Measurements from ENCODE around the gene LRRIQ1.

Gene LRRIQ1

DNA sequence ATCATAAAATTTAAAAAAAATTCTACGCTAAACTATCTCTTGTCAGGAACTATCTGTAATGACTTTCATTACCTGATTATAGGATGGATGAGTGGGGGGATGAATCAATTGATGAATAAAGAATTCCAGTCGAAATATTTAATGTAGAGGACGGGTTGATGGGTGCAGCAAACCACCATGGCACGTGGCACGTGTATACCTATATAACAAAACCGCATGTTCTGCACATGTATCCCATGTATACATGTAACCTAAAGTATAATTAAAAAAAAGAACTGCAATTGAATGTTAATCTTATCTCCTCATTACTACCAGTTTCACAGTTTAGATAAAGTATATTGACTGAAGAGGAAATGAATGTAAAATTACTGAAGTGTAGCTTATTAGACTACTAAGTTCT lies 23.4 kb downstream of the LRRIQ1 start:
- in situ Hi-C loops (cut with HindIII; ENCODE audit: low sequenced_read_pairs) = no loop called here

- in situ Hi-C loops (cut with HindIII; ENCODE audit: low sequenced_read_pairs) = no loop called here
These were observed 24.8 kb downstream of the LRRIQ1 start for GRCh38 chr12:85060916-85061315.

DNA sequence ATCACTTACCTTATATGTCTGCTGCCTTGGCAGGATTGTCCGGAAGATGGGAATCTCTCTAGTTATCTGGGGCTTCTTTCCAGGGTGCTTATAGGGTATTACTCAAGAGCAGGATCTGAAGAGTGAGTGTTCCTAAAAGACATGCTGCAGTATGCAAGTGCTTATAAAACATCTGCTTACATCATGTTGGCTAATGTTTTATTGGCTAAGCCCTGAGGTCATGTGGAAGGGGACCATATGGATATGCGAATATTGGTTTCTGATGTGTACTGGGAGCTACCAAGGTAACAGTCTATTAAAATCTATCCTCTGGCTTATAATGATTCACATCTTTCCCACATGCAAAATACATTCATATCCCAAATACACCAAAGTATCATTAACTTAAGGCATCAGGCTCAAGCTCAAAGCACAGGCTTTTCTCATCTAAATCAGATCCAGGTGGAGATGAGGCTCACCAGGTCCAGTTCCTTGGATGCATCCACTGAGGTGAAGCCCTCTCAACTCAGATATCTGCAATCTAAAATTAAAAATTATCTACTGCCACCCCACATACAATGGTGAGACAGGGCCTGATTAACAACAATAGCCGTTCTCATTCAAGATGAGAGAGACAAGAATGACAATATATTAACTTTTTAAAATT lies 29.8 kb downstream of the LRRIQ1 start:
- in situ Hi-C loops (cut with HindIII; ENCODE audit: low sequenced_read_pairs) = no loop called here

GRCh38 chr12:85072826-85073225 lies 36.7 kb downstream of the LRRIQ1 start:
- in situ Hi-C loops (cut with HindIII; ENCODE audit: low sequenced_read_pairs) = no loop called here

DNA sequence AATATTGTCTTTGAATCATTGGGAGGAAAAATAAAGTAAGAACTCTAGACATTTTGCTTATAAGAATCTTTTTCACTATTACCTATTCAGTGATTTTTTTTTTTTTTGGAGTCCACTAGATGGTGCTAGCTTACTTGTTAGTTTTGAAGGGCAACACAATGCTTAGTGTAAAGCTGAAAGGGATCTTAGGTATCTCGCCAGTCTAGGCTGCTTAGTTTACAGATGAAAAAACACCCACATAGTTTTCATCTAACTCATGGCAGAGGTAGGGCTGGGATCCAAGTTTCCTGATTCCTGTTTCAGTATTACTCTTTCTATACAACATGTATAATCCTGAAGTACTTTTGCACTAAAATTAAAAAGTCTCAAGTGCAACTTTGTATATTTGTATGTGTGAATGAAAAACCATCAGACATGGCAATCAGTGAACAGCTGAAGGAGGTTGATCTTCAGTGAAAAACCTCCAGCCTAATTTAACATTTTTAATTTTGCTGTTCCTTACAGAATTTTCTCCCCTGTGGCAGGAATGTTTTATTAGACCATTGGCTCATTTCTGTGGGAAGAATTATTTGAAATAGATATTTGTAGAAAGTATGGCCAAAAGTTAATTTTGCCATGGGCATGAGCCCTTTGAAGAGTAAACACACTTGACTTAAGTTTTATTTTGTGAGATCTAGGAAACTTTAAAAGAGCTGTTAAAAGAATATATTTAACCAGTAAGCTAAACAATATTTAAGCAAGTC lies 40.7 kb downstream of the LRRIQ1 start:
- in situ Hi-C loops (cut with HindIII; ENCODE audit: low sequenced_read_pairs) = no loop called here

GRCh38 chr12:85085066-85085465 lies 48.9 kb downstream of the LRRIQ1 start:
- in situ Hi-C loops (cut with HindIII; ENCODE audit: low sequenced_read_pairs) = no loop called here

- in situ Hi-C loops (cut with HindIII; ENCODE audit: low sequenced_read_pairs) = no loop called here
These were observed 53.6 kb downstream of the LRRIQ1 start for GRCh38 chr12:85089792-85090191.

DNA sequence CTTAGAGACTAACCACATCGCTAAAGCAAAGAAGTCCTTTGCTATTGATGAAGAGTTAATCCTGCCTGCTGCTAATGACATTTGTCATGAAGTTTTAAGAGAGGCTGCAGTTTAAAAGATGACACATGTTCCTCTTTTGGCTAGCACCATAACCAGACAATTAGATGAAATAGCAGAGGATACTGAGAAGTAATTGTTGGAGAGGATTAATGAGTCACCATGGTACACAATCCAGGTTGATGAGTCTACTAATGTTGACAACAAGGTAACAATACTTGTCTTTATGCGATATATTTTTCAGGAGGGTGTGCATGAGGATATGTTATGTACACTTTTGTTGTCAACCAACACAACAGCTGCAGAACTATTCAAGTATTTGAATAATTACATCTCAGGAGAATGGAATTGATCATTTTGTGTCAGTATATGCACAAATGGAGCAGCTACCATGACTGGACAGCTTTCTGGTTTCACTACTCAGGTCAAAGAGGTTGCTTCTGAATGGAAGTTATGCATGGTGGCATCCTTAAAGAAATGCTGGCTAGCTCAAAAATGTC lies 56.7 kb downstream of the LRRIQ1 start:
- in situ Hi-C loops (cut with HindIII; ENCODE audit: low sequenced_read_pairs) = no loop called here

DNA sequence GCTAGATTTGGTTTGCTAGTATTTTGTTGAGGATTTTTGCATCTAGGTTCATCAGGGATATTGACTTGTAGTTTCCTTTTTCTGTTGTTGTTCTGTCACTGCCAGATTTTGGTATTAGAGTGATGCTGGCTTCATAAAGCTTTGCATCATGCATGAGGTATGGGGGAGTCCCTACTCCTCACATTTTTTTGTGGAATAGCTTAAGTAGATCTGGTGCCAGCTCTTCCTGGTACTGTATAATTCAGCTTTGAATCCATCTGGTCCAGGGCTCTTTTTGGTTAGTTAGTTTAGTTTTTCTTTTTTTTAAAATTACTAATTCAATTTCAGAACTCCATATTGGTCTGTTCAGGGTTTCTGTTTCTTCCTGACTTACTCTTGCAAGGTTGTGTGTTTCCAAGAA lies 59.4 kb downstream of the LRRIQ1 start:
- in situ Hi-C loops (cut with HindIII; ENCODE audit: low sequenced_read_pairs) = no loop called here

DNA sequence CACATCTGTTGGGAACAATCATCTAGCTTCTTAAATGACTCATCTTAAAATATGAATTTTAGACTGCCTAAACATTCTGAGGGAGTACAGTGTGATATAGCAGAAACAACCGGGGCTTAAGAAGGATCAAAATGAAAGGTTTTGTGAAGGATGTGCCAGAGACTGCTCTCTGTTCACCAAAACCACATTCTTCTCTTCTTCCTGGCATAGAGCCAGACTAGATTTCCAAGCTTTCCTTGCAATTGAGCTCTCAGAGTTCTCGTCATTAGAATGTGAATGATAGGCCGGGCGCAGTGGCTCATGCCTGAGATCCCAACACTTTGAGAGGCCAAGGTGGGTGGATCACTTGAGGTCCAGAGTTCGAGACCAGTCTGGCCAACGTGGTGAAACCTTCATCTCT lies 94.5 kb downstream of the LRRIQ1 start:
- in situ Hi-C loops (cut with HindIII; ENCODE audit: low sequenced_read_pairs) = no loop called here

- in situ Hi-C loops (cut with HindIII; ENCODE audit: low sequenced_read_pairs) = no loop called here
These were observed 102.7 kb downstream of the LRRIQ1 start for GRCh38 chr12:85138833-85139232.

GRCh38 chr12:85147331-85147730 lies 111.2 kb downstream of the LRRIQ1 start:
- in situ Hi-C loops (cut with HindIII; ENCODE audit: low sequenced_read_pairs) = no loop called here

GRCh38 chr12:85152311-85152729 lies 116.2 kb downstream of the LRRIQ1 start:
- in situ Hi-C loops (cut with HindIII; ENCODE audit: low sequenced_read_pairs) = no loop called here

DNA sequence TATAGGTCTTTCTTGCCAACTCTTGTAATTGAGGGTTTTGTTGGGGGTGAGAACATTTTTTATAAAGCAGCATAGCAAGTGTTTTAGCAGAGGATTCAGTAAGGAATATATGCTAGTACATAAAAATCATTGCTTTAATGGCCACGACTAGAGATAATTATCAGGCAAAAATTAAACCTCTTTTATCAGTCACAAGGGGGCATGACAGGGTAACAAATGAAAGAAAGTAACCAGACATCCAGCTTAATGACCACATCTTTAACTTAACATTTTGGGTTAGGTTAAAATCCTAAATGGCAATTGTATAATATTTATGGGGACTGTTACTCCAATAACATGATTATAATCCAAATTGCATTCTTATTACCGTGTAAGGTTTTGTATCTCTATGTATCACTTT lies 119.6 kb downstream of the LRRIQ1 start:
- in situ Hi-C loops (cut with HindIII; ENCODE audit: low sequenced_read_pairs) = no loop called here

GRCh38 chr12:85156569-85156968 lies 120.4 kb downstream of the LRRIQ1 start:
- in situ Hi-C loops (cut with HindIII; ENCODE audit: low sequenced_read_pairs) = no loop called here

DNA sequence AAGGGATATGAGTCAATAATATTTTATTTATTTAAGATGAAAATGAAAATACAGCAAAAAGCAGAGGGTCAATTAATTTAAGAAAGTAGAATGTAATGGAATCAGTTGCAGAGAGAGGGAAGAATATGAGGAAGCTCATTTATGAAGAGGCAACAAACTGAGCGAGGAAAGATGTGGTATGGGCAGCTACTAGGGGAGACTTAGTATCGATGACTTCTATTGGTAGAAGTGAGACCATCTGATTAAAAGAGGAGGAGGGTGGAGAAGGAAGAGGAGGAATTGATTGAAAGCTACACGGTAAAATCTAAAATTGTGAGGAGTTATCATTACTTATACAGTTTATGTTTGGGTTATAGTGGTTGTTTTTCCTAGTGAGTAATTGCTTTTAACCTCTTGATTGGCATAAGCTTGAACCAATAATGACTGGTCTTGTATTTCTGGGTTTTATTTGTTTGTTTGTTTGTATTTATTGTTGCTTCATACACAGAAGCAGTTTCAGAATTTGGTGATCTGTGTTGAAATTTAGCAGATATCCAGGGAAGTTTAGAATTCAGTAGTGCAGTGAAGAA lies 121.0 kb downstream of the LRRIQ1 start:
- in situ Hi-C loops (cut with HindIII; ENCODE audit: low sequenced_read_pairs) = no loop called here

- in situ Hi-C loops (cut with HindIII; ENCODE audit: low sequenced_read_pairs) = no loop called here
These were observed 127.7 kb downstream of the LRRIQ1 start for GRCh38 chr12:85163752-85164321.

- in situ Hi-C loops (cut with HindIII; ENCODE audit: low sequenced_read_pairs) = no loop called here
These were observed 143.6 kb downstream of the LRRIQ1 start for GRCh38 chr12:85179680-85180270.

- in situ Hi-C loops (cut with HindIII; ENCODE audit: low sequenced_read_pairs) = no loop called here
These were observed 146.5 kb downstream of the LRRIQ1 start for GRCh38 chr12:85182699-85183098.

DNA sequence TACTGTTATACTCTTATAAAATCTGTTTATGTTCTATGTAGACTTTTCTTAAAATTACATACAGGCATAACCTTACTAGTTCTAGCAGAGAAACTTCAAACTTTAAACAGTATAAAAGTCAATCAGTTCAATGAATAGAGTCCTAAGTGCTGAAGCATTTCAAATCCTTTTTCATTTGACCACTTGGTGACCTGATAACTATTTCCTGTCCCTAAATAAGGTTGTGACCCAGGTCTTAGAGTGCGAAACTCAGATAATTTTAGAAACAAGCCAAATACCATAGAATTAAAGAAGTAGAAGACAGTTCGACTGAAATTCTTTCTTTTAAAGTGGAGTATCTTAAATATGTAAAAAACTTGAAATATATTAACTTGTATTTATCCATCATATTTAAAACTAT lies 147.7 kb downstream of the LRRIQ1 start:
- in situ Hi-C loops (cut with HindIII; ENCODE audit: low sequenced_read_pairs) = no loop called here

DNA sequence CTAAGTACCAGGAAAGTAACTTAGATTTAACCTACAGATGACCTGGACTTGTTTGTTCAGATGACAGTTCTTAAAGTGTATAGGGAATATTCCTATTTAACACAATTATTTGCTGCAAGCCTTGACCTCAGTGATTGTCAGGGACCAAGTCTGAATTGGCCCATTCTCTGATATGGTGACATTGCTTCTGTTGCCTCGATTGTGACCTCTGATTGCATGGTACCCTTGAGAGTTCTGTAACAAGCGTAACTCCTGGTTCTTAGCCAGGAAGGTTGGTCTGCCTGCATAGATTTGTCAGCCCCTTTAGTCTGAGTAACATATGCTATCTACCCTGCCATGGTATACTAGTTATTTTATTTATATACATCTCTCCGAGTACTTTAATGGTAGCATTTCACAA lies 150.1 kb downstream of the LRRIQ1 start:
- in situ Hi-C loops (cut with HindIII; ENCODE audit: low sequenced_read_pairs) = no loop called here
